HCT116 (cell line): ENCODE data around the gene GNA12. TPM values are rescaled to one million over a fixed set of nuclear protein-coding genes. Genes with fewer than 3 reads are reported as not detected.

Experiments
- ATAC-seq: fragments of 200-7000 bp; cut with Tn5 transposase; 2 replicates; pipeline ENCODE4 v1.9.1; 2020; ENCODE audit warnings: mild to moderate bottlenecking, moderate library complexity
- BruUV-seq: library from RNA; stranded (reverse); fragments of 400-500 nt; replicated peaks from 2 replicates; lab custom pipeline; 2021; lab: Mats Ljungman, UMichigan
- CTCF ChIA-PET: fragments of 300-600 bp; sonication (Branson Sonifier 250); formaldehyde crosslinking; loops from one replicate; lab custom pipeline; 2021; ENCODE audit warnings: antibody characterized with exemption; lab: Charles Lee
- POLR2A ChIA-PET: fragments of 300-600, 350-600 bp; sonication (Branson Sonifier 250); formaldehyde crosslinking; loops from one replicate; lab custom pipeline; 2021; ENCODE audit warnings: antibody characterized with exemption; lab: Charles Lee
- RAD21 ChIA-PET, 2 experiments: fragments of 300-600 bp; sonication (Branson Sonifier 250); formaldehyde crosslinking; loops; one replicate each; lab custom pipeline; 2023; ENCODE audit warnings: low total read pairs in 2 of 2; ENCODE audit not compliant: uncharacterized antibody in 2 of 2, unreplicated experiment in 2 of 2, low non-redundant PET in 1 of 2; lab: Charles Lee
- DNase-seq: peaks from one replicate; pipeline ENCODE4 v3.0.0-alpha.2; 2010; ENCODE audit warnings: low read depth, low spot score
- H2AFZ ChIP-seq: fragments of 200-600 bp; shearing (Covaris generic), sonication (generic); 2 replicates; pipeline ENCODE4 v1.6.1; 2017; ENCODE audit warnings: low read depth, mixed run types, mixed read lengths, antibody characterized with exemption, low read length; ENCODE audit not compliant: poor library complexity, severe bottlenecking
- H3K27ac ChIP-seq: 2 replicates; pipeline ENCODE4 v1.5.1; 2012; ENCODE audit warnings: low read depth, low read length
- H3K27me3 ChIP-seq: fragments of 200-600 bp; sonication (generic); 2 replicates; pipeline ENCODE4 v1.6.1; 2016; ENCODE audit warnings: mixed run types, low read length, mixed read lengths; ENCODE audit not compliant: insufficient read depth
- H3K36me3 ChIP-seq, 2 experiments: fragments of 200-500 bp in 1 of 2; fragments of 200-600 bp in 1 of 2; sonication (Bioruptor generic) in 1 of 2; sonication (generic) in 1 of 2; 2 replicates each; pipeline versions ENCODE4 v1.5.1 to v1.6.1; 2014 to 2016; ENCODE audit warnings: low read length in 2 of 2, inconsistent platforms in 1 of 2, mixed read lengths in 1 of 2, mixed run types in 1 of 2; ENCODE audit not compliant: insufficient read depth in 2 of 2, control insufficient read depth in 1 of 2
- H3K4me1 ChIP-seq, 2 experiments: fragments of 200-600 bp in 1 of 2; sonication (generic) in 1 of 2; 2 replicates each; pipeline versions ENCODE4 v1.5.1 to v1.6.1; 2012 to 2017; ENCODE audit warnings: low read length in 2 of 2, inconsistent platforms in 1 of 2, mild to moderate bottlenecking in 1 of 2, mixed read lengths in 1 of 2, mixed run types in 1 of 2, moderate library complexity in 1 of 2; ENCODE audit not compliant: insufficient read depth in 2 of 2, control insufficient read depth in 1 of 2
- H3K4me2 ChIP-seq: fragments of 200-600 bp; sonication (generic); 2 replicates; pipeline ENCODE4 v1.6.1; 2017; ENCODE audit warnings: mixed run types, low read length, mixed read lengths
- H3K4me3 ChIP-seq, 2 experiments: fragments of 200-600 bp in 1 of 2; sonication (generic) in 1 of 2; replicated peaks in 1 of 2; 2 replicates each; pipeline ENCODE4 v1.5.1; 2011 to 2016; ENCODE audit warnings: low read length in 2 of 2, control low read depth in 1 of 2, low read depth in 1 of 2, mild to moderate bottlenecking in 1 of 2, mixed read lengths in 1 of 2, mixed run types in 1 of 2
- H3K79me2 ChIP-seq: fragments of 200-600 bp; sonication (generic); 2 replicates; pipeline ENCODE4 v1.6.1; 2017; ENCODE audit warnings: mild to moderate bottlenecking, mixed run types, low read length, moderate library complexity, mixed read lengths; ENCODE audit not compliant: insufficient read depth
- H3K9ac ChIP-seq: fragments of 200-600 bp; sonication (generic); 2 replicates; pipeline ENCODE4 v1.6.1; 2016; ENCODE audit warnings: low read length, mixed read lengths
- H3K9me2 ChIP-seq: fragments of 200-600 bp; sonication (generic), shearing (Covaris generic); 2 replicates; pipeline ENCODE4 v1.6.1; 2017; ENCODE audit warnings: mixed run types, mild to moderate bottlenecking, moderate library complexity; ENCODE audit not compliant: insufficient read depth
- H3K9me3 ChIP-seq, 2 experiments: fragments of 200-500 bp in 1 of 2; fragments of 200-600 bp in 1 of 2; sonication (Bioruptor generic) in 1 of 2; sonication (generic) in 1 of 2; 2 replicates each; pipeline ENCODE4 v1.6.1; 2014 to 2017; ENCODE audit warnings: low read length in 2 of 2, mixed read lengths in 2 of 2, inconsistent platforms in 1 of 2, low read depth in 1 of 2, mild to moderate bottlenecking in 1 of 2, mixed run types in 1 of 2, moderate library complexity in 1 of 2; ENCODE audit not compliant: control insufficient read depth in 1 of 2, insufficient read depth in 1 of 2
- H4K20me1 ChIP-seq: fragments of 200-600 bp; sonication (generic), shearing (Covaris generic); 2 replicates; pipeline ENCODE4 v1.6.1; 2017; ENCODE audit warnings: mixed run types, mild to moderate bottlenecking, moderate library complexity; ENCODE audit not compliant: insufficient read depth
- CBX3 ChIP-seq: IDR thresholded peaks from 2 replicates; pipeline ENCODE4 v1.6.1; 2012; ENCODE audit warnings: low read depth
- CEBPB ChIP-seq: IDR thresholded peaks from 2 replicates; pipeline ENCODE4 v1.6.1; 2012; ENCODE audit warnings: low read depth
- ELF1 ChIP-seq: IDR thresholded peaks from 2 replicates; pipeline ENCODE4 v1.6.1; 2012; ENCODE audit warnings: low read depth, borderline replicate concordance
- SIN3A ChIP-seq: IDR thresholded peaks from 2 replicates; pipeline ENCODE4 v1.6.1; 2012; ENCODE audit warnings: low read depth
- ZFX ChIP-seq: fragments of 450-650 bp; IDR thresholded peaks from 2 replicates; pipeline ENCODE4 v1.6.1; 2017
- ZNF274 ChIP-seq: fragments of 200-500 bp; sonication (Bioruptor generic); IDR thresholded peaks from 2 replicates; pipeline ENCODE4 v1.6.1; 2014; ENCODE audit warnings: mild to moderate bottlenecking, low read depth, low read length, inconsistent platforms
- intact Hi-C: fragments of 100-400 bp; cut with micrococcal nuclease; formaldehyde crosslinking; loops from 2 replicates; pipeline ENCODE4 v1.10.0; 2022
- total RNA-seq: library from RNA; stranded (reverse); gene quantifications from one replicate; pipeline ENCODE4 v1.2.1, GENCODE V29; 2021; ENCODE audit not compliant: unreplicated experiment

Gene GNA12
- total RNA-seq, 1 experiment from 2014 or later = 32.6 TPM

- no peaks in the 10 kb centered on the region for H4K20me1 ChIP-seq
- peaks cover 11 to 14% of the 10 kb centered on the region in 2 experiments for H3K4me1 ChIP-seq
- ATAC-seq (no peak), DNase-seq (no peak)
- no peak overlapping the region for H3K4me3 ChIP-seq
- ChIA-PET POLR2A (no interaction called here), CTCF (no interaction called here), RAD21 (no interaction called here)
- no peaks in the 10 kb centered on the region for H3K9me3 ChIP-seq
- no peaks in the 10 kb centered on the region for H3K36me3 ChIP-seq
- H3K9ac ChIP-seq = no peak overlapping the region
- no peak overlapping the region for H3K27ac ChIP-seq
- no peaks in the 10 kb centered on the region for H3K27me3 ChIP-seq
- no peaks in the 10 kb centered on the region for H3K79me2 ChIP-seq
- intact Hi-C loops = no loop called here
- no peak overlapping the region for H2AFZ ChIP-seq
- no TSS peak for BruUV-seq
- H3K9me2 ChIP-seq = no peaks in the 10 kb centered on the region
- no peak for TF ChIP-seq CBX3
- no peak for TF ChIP-seq ELF1
- no peak for TF ChIP-seq ZNF274
- TF ChIP-seq SIN3A = no peak
- no peak for TF ChIP-seq CEBPB
- no peak for TF ChIP-seq ZFX
- no peak overlapping the region for H3K4me2 ChIP-seq
Observed at GRCh38 chr7:2716906-2717292, 127.2 kb downstream of the GNA12 start.

GRCh38 chr7:2716488-2716887, 127.6 kb downstream of the GNA12 start:
- no peak overlapping the region for H3K27ac ChIP-seq
- TF ChIP-seq SIN3A = no peak
- H3K4me3 ChIP-seq = no peak overlapping the region
- intact Hi-C loops = no loop called here
- peaks cover 11 to 13% of the 10 kb centered on the region in 2 experiments for H3K4me1 ChIP-seq
- H3K36me3 ChIP-seq = no peaks in the 10 kb centered on the region
- ATAC-seq (no peak), DNase-seq (no peak)
- ChIA-PET POLR2A (no interaction called here), RAD21 (no interaction called here), CTCF (no interaction called here)
- BruUV-seq = no TSS peak
- H3K9ac ChIP-seq = no peak overlapping the region
- H2AFZ ChIP-seq = no peak overlapping the region
- H4K20me1 ChIP-seq = no peaks in the 10 kb centered on the region
- H3K9me3 ChIP-seq = no peaks in the 10 kb centered on the region
- H3K79me2 ChIP-seq = no peaks in the 10 kb centered on the region
- no peaks in the 10 kb centered on the region for H3K27me3 ChIP-seq
- H3K9me2 ChIP-seq = no peaks in the 10 kb centered on the region
- no peak overlapping the region for H3K4me2 ChIP-seq
